MM.1S (cell line): ENCODE results near the gene NDST1.

Experiments
- DNase-seq: peaks from one replicate; pipeline ENCODE4 v3.0.0-alpha.2; 2015
- H2AFZ ChIP-seq: fragments of 300-600 bp; sonication (generic); 2 replicates; pipeline ENCODE4 v1.6.0; 2016; ENCODE audit warnings: antibody characterized with exemption, low read length
- H3F3A ChIP-seq: fragments of 300-600 bp; sonication (generic); 2 replicates; pipeline ENCODE4 v1.6.1; 2016; ENCODE audit warnings: mild to moderate bottlenecking, antibody characterized with exemption, low read length, moderate library complexity, mixed read lengths; ENCODE audit not compliant: insufficient read depth
- H3K27ac ChIP-seq: fragments of 300-600 bp; sonication (generic); 2 replicates; pipeline ENCODE4 v1.5.1; 2016; ENCODE audit warnings: mild to moderate bottlenecking, low read length
- H3K27me3 ChIP-seq: fragments of 300-600 bp; sonication (generic); replicated peaks from 2 replicates; pipeline ENCODE4 v1.6.0; 2016; ENCODE audit warnings: low read length; ENCODE audit not compliant: insufficient read depth
- H3K36me3 ChIP-seq: fragments of 300-600 bp; sonication (generic); replicated peaks from 2 replicates; pipeline ENCODE4 v1.6.1; 2016; ENCODE audit warnings: mild to moderate bottlenecking, low read length, mixed read lengths; ENCODE audit not compliant: insufficient read depth
- H3K4me1 ChIP-seq: fragments of 300-600 bp; sonication (generic); 2 replicates; pipeline ENCODE4 v1.6.1; 2016; ENCODE audit warnings: low read length, mixed read lengths
- H3K4me2 ChIP-seq: fragments of 300-600 bp; sonication (generic); 2 replicates; pipeline ENCODE4 v1.6.0; 2016; ENCODE audit warnings: low read depth, low read length
- H3K4me3 ChIP-seq: fragments of 300-600 bp; sonication (generic); 2 replicates; pipeline ENCODE4 v1.5.1; 2016; ENCODE audit warnings: low read length, mixed read lengths
- H3K79me2 ChIP-seq: fragments of 300-600 bp; sonication (generic); 2 replicates; pipeline ENCODE4 v1.6.1; 2016; ENCODE audit warnings: mixed run types, low read length, mixed read lengths
- H3K9ac ChIP-seq: fragments of 300-600 bp; sonication (generic); 2 replicates; pipeline ENCODE4 v1.6.1; 2016; ENCODE audit warnings: low read length, mixed read lengths
- H3K9me2 ChIP-seq: fragments of 300-600 bp; sonication (generic); replicated peaks from 2 replicates; pipeline ENCODE4 v1.6.1; 2016; ENCODE audit warnings: mild to moderate bottlenecking, low read length, mixed read lengths; ENCODE audit not compliant: insufficient read depth
- H3K9me3 ChIP-seq: fragments of 300-600 bp; sonication (generic); replicated peaks from 2 replicates; pipeline ENCODE4 v1.6.1; 2016; ENCODE audit warnings: mild to moderate bottlenecking, low read length, mixed read lengths; ENCODE audit not compliant: insufficient read depth
- H4K20me1 ChIP-seq: fragments of 300-600 bp; sonication (generic); 2 replicates; pipeline ENCODE4 v1.6.1; 2016; ENCODE audit warnings: mild to moderate bottlenecking, low read length, moderate library complexity, mixed read lengths; ENCODE audit not compliant: insufficient read depth
- EZH2 ChIP-seq: fragments of 300-600 bp; sonication (generic); optimal IDR thresholded peaks from 2 replicates; pipeline ENCODE3; 2017; ENCODE audit warnings: low read depth, mild to moderate bottlenecking, antibody characterized with exemption, low read length, mixed read lengths
- EZH2phosphoT487 ChIP-seq: fragments of 300-600 bp; sonication (generic); IDR thresholded peaks from 2 replicates; pipeline ENCODE4 v1.6.1; 2018; ENCODE audit warnings: antibody characterized with exemption, low read length
- TF ChIP-seq, protein P1 (sequence below): fragments of 300-600 bp; sonication (generic); IDR thresholded peaks from 2 replicates; pipeline ENCODE4 v1.5.1; 2016; ENCODE audit warnings: antibody characterized with exemption, low read length, mixed read lengths

Gene NDST1

DNA sequence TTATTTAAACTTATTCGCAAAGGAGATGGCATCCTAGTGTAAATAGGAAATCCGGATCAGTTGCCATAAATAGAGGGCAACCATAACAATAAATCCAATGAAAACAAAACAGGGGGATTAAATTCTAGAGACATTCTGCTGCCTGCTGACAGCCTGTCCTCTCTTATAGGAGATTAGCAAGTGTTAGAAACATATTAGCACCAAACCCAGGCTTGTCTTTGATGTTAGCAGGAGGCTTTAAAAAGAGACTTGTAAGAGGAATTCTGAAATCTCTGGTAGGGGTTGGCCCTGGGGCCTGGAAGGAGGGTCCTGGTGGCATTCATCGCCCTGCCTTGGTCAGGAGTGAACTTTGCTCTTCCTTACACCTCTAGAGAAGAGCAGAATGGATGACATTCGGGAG, 21.6 kb downstream of the NDST1 start:
- H3K4me3 ChIP-seq: no peak overlapping the region
- H3K79me2 ChIP-seq: no peaks in the 10 kb centered on the region; the same call in 1 of the 2 replicates
- H3K9me2 ChIP-seq: no peaks in the 10 kb centered on the region
- no peaks in the 10 kb centered on the region for H3F3A ChIP-seq
- H2AFZ ChIP-seq: no peak overlapping the region
- H4K20me1 ChIP-seq: no peaks in the 10 kb centered on the region
- no peak overlapping the region for H3K9ac ChIP-seq
- no peaks in the 10 kb centered on the region for H3K27me3 ChIP-seq
- no peak overlapping the region for H3K4me2 ChIP-seq
- no peaks in the 10 kb centered on the region for H3K4me1 ChIP-seq
- no peak overlapping the region for H3K27ac ChIP-seq
- TF ChIP-seq, protein P1, sequence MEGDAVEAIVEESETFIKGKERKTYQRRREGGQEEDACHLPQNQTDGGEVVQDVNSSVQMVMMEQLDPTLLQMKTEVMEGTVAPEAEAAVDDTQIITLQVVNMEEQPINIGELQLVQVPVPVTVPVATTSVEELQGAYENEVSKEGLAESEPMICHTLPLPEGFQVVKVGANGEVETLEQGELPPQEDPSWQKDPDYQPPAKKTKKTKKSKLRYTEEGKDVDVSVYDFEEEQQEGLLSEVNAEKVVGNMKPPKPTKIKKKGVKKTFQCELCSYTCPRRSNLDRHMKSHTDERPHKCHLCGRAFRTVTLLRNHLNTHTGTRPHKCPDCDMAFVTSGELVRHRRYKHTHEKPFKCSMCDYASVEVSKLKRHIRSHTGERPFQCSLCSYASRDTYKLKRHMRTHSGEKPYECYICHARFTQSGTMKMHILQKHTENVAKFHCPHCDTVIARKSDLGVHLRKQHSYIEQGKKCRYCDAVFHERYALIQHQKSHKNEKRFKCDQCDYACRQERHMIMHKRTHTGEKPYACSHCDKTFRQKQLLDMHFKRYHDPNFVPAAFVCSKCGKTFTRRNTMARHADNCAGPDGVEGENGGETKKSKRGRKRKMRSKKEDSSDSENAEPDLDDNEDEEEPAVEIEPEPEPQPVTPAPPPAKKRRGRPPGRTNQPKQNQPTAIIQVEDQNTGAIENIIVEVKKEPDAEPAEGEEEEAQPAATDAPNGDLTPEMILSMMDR: no peak
- TF ChIP-seq EZH2 (no peak), EZH2phosphoT487 (no peak)
- no peaks in the 10 kb centered on the region for H3K9me3 ChIP-seq
- no peak for DNase-seq
- no peaks in the 10 kb centered on the region; the same call in 1 of the 2 replicates for H3K36me3 ChIP-seq

DNA sequence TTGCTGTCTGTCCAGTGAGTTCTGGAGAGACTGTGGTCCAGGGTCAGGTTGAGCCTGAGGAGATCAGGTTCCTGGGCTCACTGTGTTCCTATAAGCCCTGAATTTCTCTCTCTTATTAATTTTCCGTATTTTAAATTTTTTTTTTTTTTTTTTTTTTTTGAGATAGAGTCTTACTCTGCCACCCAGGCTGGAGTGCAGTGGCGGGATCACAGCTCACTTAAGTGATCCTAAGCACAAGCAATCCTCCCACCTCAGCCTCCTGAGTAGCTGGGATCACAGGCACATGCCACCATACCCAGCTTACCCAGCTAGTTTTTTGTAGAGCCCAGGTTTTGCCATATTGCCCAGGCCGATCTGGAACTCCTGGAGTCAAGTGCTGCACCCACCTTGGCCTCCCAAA, 22.5 kb downstream of the NDST1 start:
- Histone ChIP-seq H3K9me3 (no peaks in the 10 kb centered on the region), H4K20me1 (no peaks in the 10 kb centered on the region), H3K9ac (no peak overlapping the region), H2AFZ (no peak overlapping the region), H3K27ac (no peak overlapping the region), H3K36me3 (no peaks in the 10 kb centered on the region; the same call in 1 of the 2 replicates), H3K4me2 (no peak overlapping the region), H3F3A (no peaks in the 10 kb centered on the region), H3K9me2 (no peaks in the 10 kb centered on the region), H3K4me1 (no peaks in the 10 kb centered on the region), H3K4me3 (no peak overlapping the region), H3K79me2 (no peaks in the 10 kb centered on the region), H3K27me3 (no peaks in the 10 kb centered on the region)
- no peak for DNase-seq
- TF ChIP-seq, protein P1: no peak

DNA sequence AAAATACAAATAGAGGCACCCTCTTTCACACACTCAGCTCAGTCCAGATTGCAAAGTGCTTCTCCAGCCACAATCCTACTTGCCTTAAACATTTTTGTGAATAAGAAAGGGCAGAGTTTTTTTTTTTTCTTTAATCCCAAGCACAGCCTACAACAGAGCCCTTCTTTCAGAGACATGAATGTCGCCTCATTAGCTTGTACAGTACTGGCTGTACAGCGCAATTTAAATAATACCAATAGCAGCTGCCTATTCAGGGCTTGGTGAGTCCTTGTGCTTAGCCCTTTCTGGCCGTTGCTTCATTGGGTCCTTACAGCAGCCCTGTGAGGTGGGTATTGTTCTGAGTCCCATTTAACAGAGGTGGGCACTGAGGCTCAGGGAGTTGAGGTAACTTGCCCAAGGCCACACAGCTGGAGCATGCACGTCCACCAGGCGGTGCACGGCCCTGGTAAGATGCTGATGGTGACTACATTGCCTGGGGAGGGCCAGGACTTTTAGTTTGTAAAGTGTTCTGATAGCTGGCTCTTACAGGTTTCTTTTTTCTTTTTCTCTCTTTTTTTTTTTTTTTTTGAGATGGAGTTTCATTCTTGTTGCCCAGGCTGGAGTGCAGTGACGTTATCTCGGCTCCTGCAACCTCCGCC, 23.1 kb downstream of the NDST1 start:
- H3F3A ChIP-seq: no peaks in the 10 kb centered on the region

More for the DNA sequence above, 23.1 kb downstream of the NDST1 start:
- Histone ChIP-seq H4K20me1 (no peaks in the 10 kb centered on the region), H3K9me2 (no peaks in the 10 kb centered on the region), H3K27me3 (no peaks in the 10 kb centered on the region), H3K36me3 (no peaks in the 10 kb centered on the region; the same call in 1 of the 2 replicates), H3K9ac (no peak overlapping the region), H3K4me3 (no peak overlapping the region), H3K4me2 (no peak overlapping the region), H2AFZ (no peak overlapping the region), H3K4me1 (no peaks in the 10 kb centered on the region), H3K27ac (no peak overlapping the region), H3K79me2 (no peaks in the 10 kb centered on the region), H3K9me3 (no peaks in the 10 kb centered on the region)
- TF ChIP-seq, protein P1: no peak
- TF ChIP-seq EZH2: no peak
- no peak for TF ChIP-seq EZH2phosphoT487
- DNase-seq: no peak
